K562 (cell line): ENCODE results near the gene DIAPH1. TPM values are rescaled to one million over a fixed set of nuclear protein-coding genes. Genes with fewer than 3 reads are reported as not detected.

ENCODE experiments used
- KDM4B ChIP-seq, 2 experiments: fragments of 450-650 bp in 1 of 2; sonication (generic) in 1 of 2; IDR thresholded peaks; 2 replicates each; pipeline ENCODE4 v1.6.1; 2016 to 2017; ENCODE audit warnings: borderline replicate concordance in 2 of 2, antibody characterized with exemption in 1 of 2, low read depth in 1 of 2, mild to moderate bottlenecking in 1 of 2
- MGA ChIP-seq: fragments of 450-650 bp; IDR thresholded peaks from 2 replicates; pipeline ENCODE4 v1.6.1; 2016; ENCODE audit warnings: mild to moderate bottlenecking, moderate library complexity
- polyA plus RNA-seq, 8 experiments: library from polyadenylated mRNA; depleted of rRNA in 4 of 8; stranded (reverse) in 5 of 8; unstranded in 3 of 8; fragments of >200 nt; fragmentation: Nextera tagmentation in 2 of 8; fragmentation: Illumina TruSeq in 1 of 8; extraction: Ambion mirVana in 2 of 8; extraction: Trizol in 1 of 8; gene quantifications; 2 replicates each; pipeline versions ENCODE4 v1.2.1 to v1.2.3, GENCODE V29; 2011 to 2014; ENCODE audit warnings: inconsistent platforms in 1 of 8, missing spikeins in 1 of 8
- total RNA-seq, 7 experiments: library from RNA; depleted of rRNA in 6 of 7; stranded (reverse); fragments of >200 nt in 6 of 7; fragmentation: Illumina TruSeq in 2 of 7; extraction: Trizol in 2 of 7; gene quantifications; 2 replicates each; pipeline versions ENCODE4 v1.2.1 to v1.2.3, GENCODE V29; 2011 to 2021; ENCODE audit warnings: low replicate concordance in 1 of 7

The DIAPH1 gene
- total and polyA plus RNA-seq, 9 of the 15 experiments (the other 6 are each of a cell fraction or from before 2014, with no cell fraction given): 60.8 to 328 (median 97.8) TPM

DNA sequence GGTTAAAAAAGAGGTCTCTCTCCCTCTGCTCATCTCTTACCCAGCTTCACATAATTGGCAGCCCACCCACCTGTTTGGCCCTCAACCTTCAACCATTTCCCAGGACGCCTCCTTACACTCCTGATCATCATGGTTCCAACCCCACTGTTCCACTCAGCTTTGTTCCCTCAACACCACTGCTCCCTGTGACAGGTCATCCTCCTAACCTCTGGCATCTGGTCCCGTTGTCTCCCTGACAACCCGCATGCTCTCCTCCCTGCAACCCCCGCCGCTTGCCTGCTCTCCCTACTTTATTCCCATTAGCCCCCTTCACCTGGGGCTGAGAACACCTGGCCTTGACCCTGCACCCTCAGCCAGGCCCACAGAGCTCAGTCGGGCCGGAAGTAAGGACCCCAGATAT is 117.0 kb downstream of the DIAPH1 start (continued):
- TF ChIP-seq MGA (no peak), KDM4B (IDR thresholded peaks at IDR 0.05; ENCODE audit: borderline replicate concordance in 2 of 2, low read depth in 1 of 2) (no peak)
